Fibroblast of mammary gland (primary cell): ENCODE results near the gene BOD1.

Experiments
- DNase-seq: peaks from one replicate; pipeline ENCODE4 v3.0.0-alpha.2; 2010; ENCODE audit warnings: low read depth
- H3K4me3 ChIP-seq: 2 replicates; pipeline ENCODE4 v1.5.1; 2011; ENCODE audit warnings: low read depth, mild to moderate bottlenecking, low read length, moderate library complexity; ENCODE audit not compliant: control insufficient read depth
- CTCF ChIP-seq: conservative IDR thresholded peaks from 2 replicates; pipeline ENCODE4 v1.5.1; 2011; ENCODE audit warnings: low read depth, low read length, inconsistent platforms; ENCODE audit not compliant: control insufficient read depth, insufficient read depth

Gene BOD1

GRCh38 chr5:173659423-173659822, 43.0 kb upstream of the BOD1 start:
- no peak for DNase-seq
- TF ChIP-seq CTCF: no peak
- H3K4me3 ChIP-seq: no peak overlapping the region

DNA sequence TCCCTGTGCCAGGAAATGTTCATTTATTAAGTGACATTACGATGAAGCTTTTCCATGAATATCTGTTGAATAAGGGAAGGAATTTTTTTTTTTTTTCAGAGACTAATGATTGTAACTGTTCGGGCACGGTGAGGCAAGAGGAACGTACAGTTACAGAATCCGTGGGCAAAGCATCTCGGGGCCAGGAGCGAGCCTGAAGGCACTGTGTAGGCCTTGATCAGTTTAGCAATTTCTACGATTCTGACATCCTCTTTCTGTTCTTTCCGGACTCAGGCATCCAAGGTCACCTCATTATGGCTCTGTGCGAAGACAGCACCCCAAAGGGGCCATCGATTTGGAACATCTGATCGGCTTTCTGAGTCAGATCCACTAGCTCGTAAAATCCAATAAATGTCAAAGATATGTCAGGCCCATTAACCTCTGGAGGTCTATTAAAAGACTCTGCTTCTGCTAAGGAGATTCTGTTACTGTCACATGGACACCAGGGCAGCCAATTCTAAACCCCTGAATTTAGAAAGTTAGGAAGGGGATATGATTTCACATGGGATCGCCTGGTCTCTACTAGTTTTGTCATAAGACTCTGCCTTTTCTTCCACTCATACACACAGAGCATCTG, 41.4 kb upstream of the BOD1 start:
- DNase-seq: no peak
- no peak overlapping the region for H3K4me3 ChIP-seq
- TF ChIP-seq CTCF: no peak

- no peak for DNase-seq
- no peak for TF ChIP-seq CTCF
- H3K4me3 ChIP-seq: no peak overlapping the region
Measured at GRCh38 chr5:173655196-173655797, 38.8 kb upstream of the BOD1 start.

DNA sequence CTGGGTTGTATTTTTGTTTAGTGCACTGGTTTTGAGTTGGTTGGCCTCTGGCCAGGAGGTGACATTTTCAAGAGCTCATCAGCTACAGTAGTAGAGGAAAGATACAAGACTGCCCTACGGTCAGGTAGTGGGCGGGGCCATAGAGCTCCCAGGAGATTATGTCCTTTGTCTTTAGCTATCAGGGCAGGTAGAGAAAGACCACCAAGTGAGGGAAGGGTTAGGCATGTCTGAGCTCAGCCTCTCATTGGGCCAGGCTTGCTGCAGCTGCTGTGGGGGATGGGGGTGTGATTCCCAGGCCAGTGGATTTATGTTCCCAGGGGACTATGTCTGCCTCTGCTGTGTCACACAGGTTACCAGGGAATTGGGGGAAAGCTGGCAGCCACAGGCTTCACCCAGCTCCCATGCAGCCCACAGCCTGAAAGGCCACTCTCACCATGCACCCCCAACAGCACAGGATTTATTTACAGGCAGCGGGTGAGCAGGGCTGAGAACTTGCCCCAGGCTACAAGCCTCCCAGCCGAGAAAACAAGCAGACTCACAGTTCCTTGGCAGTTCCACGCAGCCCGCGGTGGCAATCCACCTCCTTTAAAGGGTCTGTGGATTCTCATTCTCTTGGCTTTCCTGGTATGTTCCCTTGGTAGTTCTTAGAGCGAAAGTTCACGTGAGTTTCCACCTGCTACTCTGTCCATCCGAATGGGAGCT, 37.5 kb upstream of the BOD1 start:
- no peak for DNase-seq
- TF ChIP-seq CTCF: no peak
- H3K4me3 ChIP-seq: no peak overlapping the region

DNA sequence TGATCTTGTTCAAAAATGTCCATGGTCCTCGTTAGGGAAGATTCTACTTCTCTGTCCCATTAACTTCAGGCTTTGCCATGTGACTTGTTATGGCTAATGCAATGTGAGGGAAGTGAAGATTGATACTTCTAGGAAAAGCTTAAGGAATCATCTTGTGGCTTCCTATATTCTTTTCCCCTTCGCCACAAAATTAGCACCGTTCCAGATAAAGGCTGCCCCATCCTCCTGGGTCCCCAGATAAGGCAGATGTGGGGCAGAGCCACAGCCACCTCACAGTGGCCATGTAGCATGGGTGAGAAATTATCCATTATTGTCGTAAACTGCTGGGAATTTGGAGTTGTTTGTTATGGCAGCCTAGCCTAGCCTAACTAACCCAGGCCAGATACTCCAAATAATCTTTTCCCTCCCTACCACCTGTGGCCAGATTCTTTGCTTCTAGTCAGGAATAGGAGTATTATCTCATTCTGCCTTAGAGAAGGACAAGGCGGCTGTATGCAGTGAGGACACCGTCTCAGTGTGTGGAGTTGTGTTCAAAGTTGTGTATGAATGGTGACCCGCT, 31.9 kb upstream of the BOD1 start:
- no peak for TF ChIP-seq CTCF
- H3K4me3 ChIP-seq: no peak overlapping the region

DNA sequence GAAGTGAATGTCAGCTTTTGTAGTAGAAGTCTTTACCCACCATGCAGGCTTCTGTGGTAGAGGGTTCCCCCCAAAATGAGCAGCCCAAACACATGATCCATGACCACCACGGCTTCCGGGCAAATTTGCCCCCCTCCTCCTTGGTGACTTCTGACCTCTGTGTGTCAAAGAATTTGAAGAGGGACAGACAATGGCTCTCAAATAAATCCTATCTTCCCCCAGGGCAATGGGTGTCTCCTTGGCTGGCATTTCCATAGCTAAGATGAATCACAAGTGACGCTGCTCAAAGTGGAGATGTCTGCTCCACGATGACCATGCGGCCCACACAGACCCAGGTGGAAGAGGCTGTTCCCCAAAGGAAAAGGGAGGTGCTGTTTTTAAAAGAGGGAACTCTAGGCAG, 30.2 kb upstream of the BOD1 start:
- DNase-seq: no peak
- TF ChIP-seq CTCF: no peak
- no peak overlapping the region for H3K4me3 ChIP-seq

More for the DNA sequence above, 31.9 kb upstream of the BOD1 start:
- DNase-seq: no peak
